ENCODE measurements around the gene COL2A1.

COL2A1 gene

DNA sequence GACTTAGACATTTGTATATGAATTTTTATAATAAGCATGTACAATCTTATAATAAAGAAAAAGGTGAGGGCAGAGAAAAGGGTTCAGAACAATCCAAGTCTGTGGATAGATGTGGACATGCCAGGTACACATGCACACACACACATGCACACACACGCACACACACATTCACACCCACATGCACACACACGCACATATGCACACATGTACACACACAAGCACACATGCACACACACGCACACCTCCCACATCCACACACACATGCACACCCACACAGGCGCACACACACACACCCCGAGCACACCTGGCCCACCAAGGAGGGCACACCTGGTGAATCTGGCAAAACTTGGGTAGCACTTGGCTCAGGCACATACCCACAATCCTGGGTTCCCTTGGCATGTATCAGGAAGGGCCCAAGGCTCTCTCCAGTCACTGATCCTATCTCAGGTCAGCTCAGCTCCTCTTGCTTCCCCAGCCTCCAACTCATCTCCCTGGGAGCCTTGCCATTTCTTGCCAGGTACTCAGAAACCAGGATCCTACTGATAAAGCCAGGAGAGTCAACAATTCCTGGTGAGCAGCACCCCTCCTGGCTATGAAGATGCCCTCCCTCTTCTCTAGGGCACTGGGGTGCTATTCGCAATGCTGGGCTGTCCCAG lies 59.5 kb downstream of the COL2A1 start:
- no peak for DNase-seq (ENCODE audit: low read depth)

DNA sequence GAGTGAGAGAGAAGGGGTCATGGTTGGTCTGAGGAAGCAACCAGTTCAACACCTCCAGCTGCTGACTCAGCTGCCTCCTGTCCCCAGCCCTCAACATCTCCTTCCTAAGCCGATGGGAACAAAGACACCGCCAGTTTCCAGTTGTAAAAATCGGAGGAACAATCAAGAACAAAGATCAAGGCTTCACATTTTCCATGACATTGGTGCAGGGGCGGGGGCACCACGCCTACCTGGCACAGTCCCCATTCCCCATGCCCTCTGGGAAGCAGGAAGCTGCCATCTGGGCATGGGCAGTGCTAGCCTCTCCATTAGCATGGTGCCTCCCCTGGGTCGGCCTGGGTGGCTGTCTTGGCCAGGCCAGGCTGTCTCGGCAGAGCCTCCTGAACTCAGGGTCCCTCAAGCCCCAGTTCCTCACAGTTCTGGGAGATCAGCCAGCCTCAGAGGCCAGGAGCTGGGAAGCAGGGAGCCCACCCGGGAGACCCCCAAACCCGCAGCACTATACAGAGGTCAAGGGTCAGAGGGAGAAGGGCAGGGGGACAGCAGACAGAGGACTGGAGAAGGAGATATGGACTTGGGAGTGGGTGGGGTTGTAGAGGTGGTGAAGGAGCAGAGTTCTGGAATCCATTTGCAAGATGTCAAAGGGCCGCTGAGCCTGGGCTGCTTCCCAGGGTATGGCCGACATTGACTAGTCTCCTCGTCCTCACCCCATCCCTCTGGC lies 60.5 kb downstream of the COL2A1 start:
- DNase-seq (ENCODE audit: low read depth), result no peak

DNA sequence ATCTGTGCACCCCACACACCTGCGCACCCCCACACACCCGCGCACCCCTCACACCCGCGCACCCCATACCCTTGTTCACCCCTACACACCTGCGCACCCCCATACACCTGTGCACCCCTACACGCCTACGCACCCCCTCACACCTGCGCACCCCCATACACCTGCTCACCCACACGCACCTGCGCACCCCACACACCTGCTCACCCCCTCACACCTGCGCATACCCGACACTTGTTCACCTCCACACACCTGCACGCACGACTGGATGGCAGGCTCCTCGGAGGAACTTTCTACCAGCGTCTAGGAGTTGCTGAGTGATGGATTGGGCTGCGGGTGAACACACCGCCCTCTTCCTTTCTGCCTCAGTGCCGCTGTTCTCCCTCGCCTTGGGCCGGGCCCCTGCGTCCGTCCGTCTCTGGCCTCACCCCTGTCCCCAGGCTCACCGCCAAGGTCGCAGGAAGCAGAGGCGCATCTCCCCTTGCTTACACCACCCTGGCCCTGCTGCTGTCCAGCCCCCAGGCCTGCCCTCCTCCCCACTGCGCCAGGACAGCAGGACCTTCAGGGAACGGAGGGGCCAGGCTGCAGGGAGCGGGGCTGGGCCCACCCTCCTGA lies 61.6 kb downstream of the COL2A1 start:
- no peak for DNase-seq (ENCODE audit: low read depth)

DNA sequence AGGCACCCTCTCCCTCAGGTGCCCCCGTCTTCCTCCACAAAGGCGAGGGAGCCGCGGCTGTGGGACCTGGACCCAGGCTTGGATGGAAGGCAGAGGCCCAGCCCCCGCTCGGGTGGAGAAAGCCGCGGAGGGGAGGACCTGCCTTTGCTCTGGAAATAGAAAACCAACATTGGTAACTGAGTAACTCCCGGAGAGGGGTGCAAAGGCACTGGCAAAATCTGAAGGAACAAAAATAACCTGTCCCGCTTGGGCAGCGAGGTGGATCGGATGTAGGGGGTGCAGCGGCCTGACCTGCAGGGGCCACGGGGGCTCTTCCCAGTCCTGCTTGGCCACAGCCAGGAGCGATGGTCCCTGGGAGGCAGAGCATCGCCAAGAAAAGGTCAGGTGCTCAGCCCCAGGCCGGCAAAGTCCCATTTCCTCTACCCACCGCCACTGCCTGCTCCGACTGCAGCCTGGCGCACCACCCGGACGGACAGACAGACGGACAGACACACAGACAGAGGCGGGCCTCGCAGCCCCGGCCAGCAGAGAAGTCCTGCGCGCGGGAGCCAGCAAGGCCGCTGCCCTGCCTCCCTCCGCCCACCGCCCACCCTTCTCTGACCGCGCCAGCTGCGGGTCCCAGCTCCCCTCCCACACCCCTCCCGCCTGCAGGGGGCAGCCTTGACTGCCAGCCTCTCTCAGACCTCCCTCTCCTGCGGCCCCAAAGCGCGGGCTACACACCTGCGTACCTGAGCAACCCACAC lies 62.2 kb downstream of the COL2A1 start:
- DNase-seq (ENCODE audit: low read depth), result no peak

DNA sequence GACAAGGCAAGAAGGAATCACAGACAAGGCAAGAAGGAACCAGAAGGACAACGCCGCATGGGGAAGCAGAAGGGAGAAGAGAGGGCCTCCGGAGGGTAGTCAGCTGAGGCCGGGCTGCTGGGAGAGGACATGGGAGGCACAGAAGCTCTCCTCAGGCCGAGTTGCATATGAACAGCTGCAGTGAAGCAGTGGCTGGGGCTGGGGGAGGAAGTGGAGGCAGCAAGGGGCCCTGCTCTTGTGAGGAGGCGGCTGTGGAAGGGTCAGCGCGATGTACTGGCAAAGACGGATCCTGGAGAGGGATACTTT lies 62.8 kb downstream of the COL2A1 start:
- DNase-seq (ENCODE audit: low read depth), result no peak

DNA sequence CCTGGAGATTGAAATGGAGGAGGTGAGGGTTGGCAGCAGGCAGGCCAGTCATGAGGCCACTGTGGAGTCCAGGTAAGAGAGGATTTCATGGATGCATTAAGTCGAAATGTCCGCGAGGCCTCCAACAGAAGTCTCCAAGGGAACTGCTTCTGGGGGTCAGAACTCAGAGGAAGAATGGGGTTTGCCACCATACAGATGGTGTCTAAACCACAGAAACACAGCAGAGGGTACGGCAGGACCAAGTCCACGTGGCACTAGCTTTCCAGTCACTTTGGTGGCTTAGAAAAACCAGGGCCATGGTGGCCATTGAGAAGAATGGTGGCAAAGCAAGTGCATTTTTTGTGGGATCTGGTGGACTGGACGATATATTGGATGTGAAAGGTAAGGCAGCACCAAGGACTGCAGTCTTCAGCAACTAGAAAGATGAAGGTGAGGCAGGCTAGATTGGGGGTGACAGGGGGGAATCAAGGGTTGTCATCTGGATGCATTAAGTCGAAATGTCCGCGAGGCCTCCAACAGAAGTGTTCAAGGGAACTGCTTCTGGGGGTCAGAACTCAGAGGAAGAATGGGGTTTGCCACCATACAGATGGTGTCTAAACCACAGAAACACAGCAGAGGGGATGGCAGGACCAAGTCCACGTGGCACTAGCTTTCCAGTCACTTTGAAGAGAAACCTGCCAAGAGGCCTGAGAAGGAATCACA lies 63.4 kb downstream of the COL2A1 start:
- no peak for DNase-seq (ENCODE audit: low read depth)

DNA sequence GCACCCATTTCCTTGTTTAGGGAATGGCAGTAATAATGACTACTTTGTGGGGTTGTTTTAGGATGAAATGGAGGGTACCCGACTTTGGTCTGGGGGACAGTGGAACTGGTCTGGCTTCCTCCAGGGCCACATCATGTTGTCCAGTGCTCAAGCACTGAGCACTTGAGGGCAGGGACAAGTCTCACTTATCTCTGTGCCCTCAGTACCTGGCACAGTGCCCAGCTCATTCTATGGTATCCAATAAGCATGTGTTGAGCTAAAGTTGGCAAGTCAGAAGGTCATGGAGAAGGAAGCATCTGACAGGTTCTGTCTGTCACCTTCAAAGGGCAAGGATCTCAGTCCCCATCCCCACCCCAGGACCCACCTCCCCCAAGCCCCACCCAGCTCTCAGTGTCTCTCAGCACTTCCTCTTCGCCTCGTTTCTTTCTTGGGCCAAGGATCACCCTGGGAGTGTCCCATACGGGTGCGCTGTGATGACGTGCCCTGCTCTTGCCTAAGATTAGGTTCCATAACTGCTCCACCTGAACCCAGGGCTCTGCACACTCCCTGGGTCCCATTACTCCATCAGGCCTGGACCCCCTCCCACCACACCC lies 65.2 kb downstream of the COL2A1 start:
- DNase-seq (ENCODE audit: low read depth), result no peak

DNA sequence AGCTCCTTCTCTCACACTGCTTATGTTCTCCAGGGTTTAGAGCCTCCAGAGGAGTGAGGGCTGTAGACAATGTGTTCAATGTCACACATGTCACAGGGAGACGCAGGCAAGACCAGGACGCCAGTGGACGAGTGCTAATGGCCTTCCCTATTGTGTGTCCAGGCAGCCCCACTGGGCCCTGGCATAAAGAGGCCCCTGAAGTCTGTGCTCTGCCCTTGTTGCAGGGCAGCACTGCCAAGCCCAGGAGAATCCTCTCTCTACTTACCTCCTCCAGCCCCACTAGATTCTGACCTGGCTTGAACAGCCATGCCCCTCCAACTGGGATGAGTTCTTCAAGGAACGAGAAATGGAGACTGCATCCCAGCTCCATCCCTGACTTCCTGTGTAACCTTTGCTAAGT lies 65.7 kb downstream of the COL2A1 start:
- DNase-seq (ENCODE audit: low read depth), result no peak

DNA sequence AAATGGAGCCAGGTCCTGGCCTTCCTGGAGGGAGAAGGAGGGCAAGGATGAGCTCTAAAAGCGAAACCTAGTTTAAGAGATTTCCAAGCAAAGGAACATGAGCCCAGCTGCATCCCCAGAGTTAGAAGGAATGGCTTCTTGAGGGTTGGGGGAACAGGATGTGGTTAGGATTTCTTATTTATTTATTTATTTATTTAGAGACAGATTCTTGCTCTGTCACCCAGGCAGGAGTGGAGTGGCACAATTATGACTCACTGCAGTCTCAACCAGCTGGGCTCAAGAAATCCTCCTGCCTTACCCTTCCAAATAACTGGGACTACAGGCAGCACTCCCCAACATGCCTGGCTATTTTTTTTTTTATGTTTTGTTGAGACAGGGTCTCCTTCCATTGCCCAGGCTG lies 66.2 kb downstream of the COL2A1 start:
- DNase-seq (ENCODE audit: low read depth), result no peak

DNA sequence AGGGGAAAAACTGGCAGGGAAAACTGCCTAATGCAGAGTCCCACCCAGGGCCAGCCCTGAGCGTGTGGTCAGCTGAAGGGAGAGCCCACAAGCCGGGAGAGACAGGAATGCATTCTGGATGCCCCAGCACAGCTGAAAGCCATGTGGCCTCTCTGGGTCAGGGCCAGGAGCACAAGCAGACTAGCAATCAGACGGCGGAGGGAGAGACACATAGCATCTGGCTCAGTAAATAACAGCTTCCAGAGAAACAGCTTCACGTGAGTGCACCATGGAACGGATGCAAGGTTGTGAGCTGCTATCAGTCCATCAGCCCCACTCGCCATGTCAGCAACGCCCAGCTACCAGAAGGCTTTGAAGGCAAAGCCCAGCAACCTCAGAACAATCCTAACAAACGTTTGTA lies 69.1 kb downstream of the COL2A1 start:
- DNase-seq (ENCODE audit: low read depth), result no peak

DNA sequence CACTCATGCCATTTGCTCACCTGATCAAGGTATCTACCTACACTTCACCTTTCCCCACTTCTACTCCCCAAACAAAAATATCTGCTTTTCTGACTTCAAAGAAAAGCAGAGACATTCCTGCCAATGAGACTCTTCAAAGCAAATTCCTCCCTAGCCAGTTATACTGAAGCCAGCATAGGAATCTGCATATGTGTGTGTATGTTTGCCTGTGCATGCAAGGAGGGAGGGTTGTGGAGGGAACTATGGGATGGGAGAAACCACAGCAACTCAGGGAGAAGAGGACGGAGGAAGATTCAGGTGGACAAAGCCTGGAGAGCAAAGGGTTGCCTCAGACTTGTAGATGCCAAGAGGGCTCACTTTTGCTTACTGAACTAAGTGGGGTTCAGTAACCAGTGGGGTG lies 73.1 kb downstream of the COL2A1 start:
- DNase-seq (ENCODE audit: low read depth), result no peak

DNA sequence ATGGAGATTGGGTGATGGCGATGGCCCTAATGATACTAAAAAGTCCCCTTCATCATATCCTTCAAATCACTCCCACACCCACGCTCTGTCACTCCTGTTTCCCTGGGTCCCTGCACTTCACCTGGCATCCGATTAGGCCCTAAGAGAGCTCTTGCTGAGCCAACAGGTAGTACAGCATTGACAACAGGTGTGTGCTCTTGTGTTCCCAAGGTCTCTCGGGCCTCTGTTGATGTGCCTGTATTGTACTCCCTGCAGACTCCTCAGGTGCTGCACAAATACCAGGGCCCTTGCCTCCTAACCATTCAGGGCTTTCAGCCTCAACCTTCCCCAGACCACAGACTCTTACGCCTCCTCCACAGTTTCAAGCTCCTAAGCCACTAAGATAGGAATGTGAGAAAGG lies 73.6 kb downstream of the COL2A1 start:
- no peak for DNase-seq (ENCODE audit: low read depth)

DNA sequence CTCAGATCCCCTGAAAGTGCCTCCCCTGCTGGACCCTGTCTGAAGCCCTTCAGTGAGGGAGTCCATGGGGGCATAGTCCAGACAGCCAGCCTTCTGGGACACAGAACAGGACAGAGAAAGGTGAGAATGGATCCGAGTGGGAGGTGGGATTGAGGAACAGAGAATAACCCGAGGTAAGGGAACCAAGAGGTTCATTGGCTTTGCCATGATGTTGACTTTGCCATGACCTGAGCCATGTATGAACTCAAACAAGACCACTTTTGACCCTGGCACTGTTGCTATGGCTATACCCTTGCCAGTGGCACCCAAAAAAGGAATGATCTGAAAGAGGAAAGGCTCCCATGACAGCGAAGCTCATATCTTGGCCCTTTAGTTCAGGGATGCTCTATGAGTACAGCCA lies 76.9 kb downstream of the COL2A1 start:
- DNase-seq (ENCODE audit: low read depth), result no peak

Measured in non-pigmented ciliary epithelial cell (primary cell).